K562 (cell line): ENCODE results near the gene PYM1. TPM values are rescaled to one million over a fixed set of nuclear protein-coding genes. Genes with fewer than 3 reads are reported as not detected.

ENCODE experiments used
- BCLAF1 ChIP-seq, 2 experiments: fragments of 450-650 bp in 1 of 2; IDR thresholded peaks; 2 replicates each; pipeline ENCODE4 v1.6.1; 2011 to 2017; ENCODE audit warnings: low read depth in 2 of 2, antibody characterized with exemption in 1 of 2, borderline replicate concordance in 1 of 2, low read length in 1 of 2, mild to moderate bottlenecking in 1 of 2, mixed read lengths in 1 of 2; ENCODE audit not compliant: control insufficient read depth in 1 of 2
- ESRRB ChIP-seq: fragments of 250-450 bp; sonication (Bioruptor Pico); IDR thresholded peaks from 2 replicates; pipeline ENCODE4 v1.5.0; 2020; ENCODE audit warnings: mild to moderate bottlenecking, moderate library complexity, borderline replicate concordance
- FOXJ2 ChIP-seq: fragments of 200-800 bp; sonication (Bioruptor generic); IDR thresholded peaks from 2 replicates; pipeline ENCODE4 v1.6.1; 2016; ENCODE audit warnings: missing genetic modification characterization, missing compliant biosample characterization
- FUS ChIP-seq: fragments of 200-400 bp; formaldehyde crosslinking; optimal IDR thresholded peaks from 2 replicates; pipeline ENCODE3; 2017; ENCODE audit warnings: low read depth, low read length
- GTF2A2 ChIP-seq: IDR thresholded peaks from 2 replicates; pipeline ENCODE4 v1.6.1; 2016; ENCODE audit warnings: mild to moderate bottlenecking, missing genetic modification characterization, missing compliant biosample characterization
- KLF6 ChIP-seq: fragments of 250-450 bp; sonication (Bioruptor Pico); IDR thresholded peaks from 2 replicates; pipeline ENCODE4 v1.4.0; 2020; ENCODE audit warnings: mild to moderate bottlenecking, moderate library complexity, borderline replicate concordance
- LEF1 ChIP-seq: fragments of 450-650 bp; IDR thresholded peaks from 2 replicates; pipeline ENCODE4 v1.6.1; 2016; ENCODE audit warnings: mild to moderate bottlenecking
- MIER1 ChIP-seq: fragments of 450-650 bp; IDR thresholded peaks from 2 replicates; pipeline ENCODE4 v1.6.1; 2016; ENCODE audit warnings: antibody characterized with exemption, mild to moderate bottlenecking, low read depth
- MTA1 ChIP-seq: fragments of 450-650 bp; IDR thresholded peaks from 2 replicates; pipeline ENCODE4 v1.6.1; 2017; ENCODE audit warnings: borderline replicate concordance
- MYNN ChIP-seq, 2 experiments: sonication (generic); formaldehyde crosslinking in 1 of 2; IDR thresholded peaks; 2 replicates each; pipeline versions ENCODE4 v1.5.0 to v1.6.1; 2016 to 2020; ENCODE audit warnings: antibody characterized with exemption in 1 of 2, missing genetic modification reagents in 1 of 2
- NCOA2 ChIP-seq, 2 experiments: fragments of 450-650 bp; IDR thresholded peaks; 2 replicates each; pipeline ENCODE4 v1.6.1; 2018; ENCODE audit warnings: mild to moderate bottlenecking in 2 of 2, moderate library complexity in 1 of 2; ENCODE audit not compliant: partially characterized antibody in 2 of 2
- NKRF ChIP-seq: fragments of 450-650 bp; IDR thresholded peaks from 2 replicates; pipeline ENCODE4 v1.6.1; 2016; ENCODE audit warnings: borderline replicate concordance
- POLR2B ChIP-seq: fragments of 450-650 bp; IDR thresholded peaks from 2 replicates; pipeline ENCODE4 v1.6.1; 2018; ENCODE audit warnings: low read depth; ENCODE audit not compliant: partially characterized antibody
- SAFB2 ChIP-seq: fragments of 200-400 bp; formaldehyde crosslinking; IDR thresholded peaks from 2 replicates; pipeline ENCODE4 v1.6.1; 2018; ENCODE audit warnings: borderline replicate concordance, low read length, low read depth, moderate library complexity; ENCODE audit not compliant: severe bottlenecking
- TCF7 ChIP-seq: sonication (generic); IDR thresholded peaks from 2 replicates; pipeline ENCODE4 v1.6.1; 2016; ENCODE audit warnings: antibody characterized with exemption, borderline replicate concordance
- TEAD1 ChIP-seq, 2 experiments: fragments of 450-650 bp in 1 of 2; sonication (generic) in 1 of 2; formaldehyde crosslinking; IDR thresholded peaks; 2 replicates each; pipeline versions ENCODE4 v1.4.0 to v1.8.0; 2020 to 2022; ENCODE audit warnings: mild to moderate bottlenecking in 2 of 2, missing genetic modification reagents in 1 of 2
- TEAD4 ChIP-seq, 2 experiments: sonication (generic) in 1 of 2; formaldehyde crosslinking in 1 of 2; IDR thresholded peaks; 2 replicates each; pipeline versions ENCODE4 v1.6.1 to v1.8.0; 2012 to 2022; ENCODE audit warnings: borderline replicate concordance in 1 of 2, inconsistent platforms in 1 of 2, low read length in 1 of 2, mild to moderate bottlenecking in 1 of 2, missing genetic modification reagents in 1 of 2
- ZBTB26 ChIP-seq: fragments of 450-650 bp; formaldehyde crosslinking; IDR thresholded peaks from 2 replicates; pipeline ENCODE4 v1.4.0; 2022; ENCODE audit warnings: missing genetic modification characterization
- ZEB2 ChIP-seq: fragments of 450-650 bp; IDR thresholded peaks from 2 replicates; pipeline ENCODE4 v1.6.1; 2016
- ZNF146 ChIP-seq: IDR thresholded peaks from one replicate; pipeline ENCODE4 v1.6.1; 2018; ENCODE audit warnings: missing compliant biosample characterization; ENCODE audit not compliant: unreplicated experiment
- ZNF561 ChIP-seq: fragments of 450-650 bp; formaldehyde crosslinking; conservative IDR thresholded peaks from 2 replicates; pipeline ENCODE4 v1.4.0; 2020; ENCODE audit warnings: mild to moderate bottlenecking, moderate library complexity
- polyA plus RNA-seq, 8 experiments: library from polyadenylated mRNA; depleted of rRNA in 4 of 8; stranded (reverse) in 5 of 8; unstranded in 3 of 8; fragments of >200 nt; fragmentation: Nextera tagmentation in 2 of 8; fragmentation: Illumina TruSeq in 1 of 8; extraction: Ambion mirVana in 2 of 8; extraction: Trizol in 1 of 8; gene quantifications; 2 replicates each; pipeline versions ENCODE4 v1.2.1 to v1.2.3, GENCODE V29; 2011 to 2014; ENCODE audit warnings: inconsistent platforms in 1 of 8, missing spikeins in 1 of 8
- total RNA-seq, 7 experiments: library from RNA; depleted of rRNA in 6 of 7; stranded (reverse); fragments of >200 nt in 6 of 7; fragmentation: Illumina TruSeq in 2 of 7; extraction: Trizol in 2 of 7; gene quantifications; 2 replicates each; pipeline versions ENCODE4 v1.2.1 to v1.2.3, GENCODE V29; 2011 to 2021; ENCODE audit warnings: low replicate concordance in 1 of 7

PYM1 gene
- total and polyA plus RNA-seq, 9 of the 15 experiments (the other 6 are each of a cell fraction or from before 2014, with no cell fraction given) = 29.0 to 51.3 (median 34.1) TPM

- TF ChIP-seq NKRF = peak; percentile 87
- TF ChIP-seq TEAD1 (CRISPR knock-in tag; IDR thresholded peaks at IDR 0.05) = no peak
- TF ChIP-seq TCF7 = no peak
- TF ChIP-seq LEF1 = no peak
- no peak for TF ChIP-seq GTF2A2 (tag)
- no peak for TF ChIP-seq ZNF561 (CRISPR knock-in tag)
- TF ChIP-seq NCOA2 (IDR thresholded peaks at IDR 0.05; ENCODE audit: partially characterized antibody in 2 of 2) = no peak
- TF ChIP-seq FUS = no peak
- no peak for TF ChIP-seq MTA1
- no peak for TF ChIP-seq TEAD4 (IDR thresholded peaks at IDR 0.05; ENCODE audit: low read length)
- no peak for TF ChIP-seq TEAD4 (CRISPR knock-in tag; IDR thresholded peaks at IDR 0.05; ENCODE audit: borderline replicate concordance)
- no peak for TF ChIP-seq ZEB2
- TF ChIP-seq ZNF146 (CRISPR knock-in tag) = no peak
- no peak for TF ChIP-seq FOXJ2 (tag)
- TF ChIP-seq KLF6 (CRISPR knock-in tag) = no peak
- TF ChIP-seq BCLAF1 (IDR thresholded peaks at IDR 0.05; ENCODE audit: borderline replicate concordance in 1 of 2, control insufficient read depth in 1 of 2, low read depth in 2 of 2, low read length in 1 of 2) = 0 out of 4 replicates have a peak, but pooled peaks of 1 of the 2 experiments have one; percentile 40
- TF ChIP-seq POLR2B = no peak
- no peak for TF ChIP-seq SAFB2
- peak; percentile 79; the same call in 1 of the 2 replicates for TF ChIP-seq MIER1
- no peak for TF ChIP-seq MYNN (IDR thresholded peaks at IDR 0.05)
- no peak for TF ChIP-seq MYNN (CRISPR knock-in tag; IDR thresholded peaks at IDR 0.05)
- TF ChIP-seq ESRRB (CRISPR knock-in tag) = no peak
- TF ChIP-seq ZBTB26 (CRISPR knock-in tag) = peak; percentile 61; the same call in 1 of the 2 replicates
Measured at GRCh38 chr12:55925870-55926737, 1.6 kb downstream of the PYM1 start (continued).
